Cardiac fibroblast (primary cell): ENCODE measurements around the gene TNNC1.
A peak's percentile ranks its signal among the peaks of the same experiment; 100 is the strongest.

Source experiments
- DNase-seq, 2 donors: peaks; one replicate each; pipeline versions ENCODE4 v3.0.0 to v3.0.0-alpha.2; 2010; ENCODE audit warnings: low read depth in 2 of 2
- H3K4me3 ChIP-seq, 2 donors: replicated peaks in 1 of 2; 1 replicate in 1 of 2; 2 replicates in 1 of 2; pipeline ENCODE4 v1.5.1; 2011; ENCODE audit warnings: low read depth in 2 of 2, low read length in 2 of 2, mild to moderate bottlenecking in 2 of 2, moderate library complexity in 1 of 2
- CTCF ChIP-seq: IDR thresholded peaks from one replicate; pipeline ENCODE4 v1.5.1; 2011; ENCODE audit warnings: low read depth, mild to moderate bottlenecking, low read length, inconsistent platforms

Gene TNNC1

DNA sequence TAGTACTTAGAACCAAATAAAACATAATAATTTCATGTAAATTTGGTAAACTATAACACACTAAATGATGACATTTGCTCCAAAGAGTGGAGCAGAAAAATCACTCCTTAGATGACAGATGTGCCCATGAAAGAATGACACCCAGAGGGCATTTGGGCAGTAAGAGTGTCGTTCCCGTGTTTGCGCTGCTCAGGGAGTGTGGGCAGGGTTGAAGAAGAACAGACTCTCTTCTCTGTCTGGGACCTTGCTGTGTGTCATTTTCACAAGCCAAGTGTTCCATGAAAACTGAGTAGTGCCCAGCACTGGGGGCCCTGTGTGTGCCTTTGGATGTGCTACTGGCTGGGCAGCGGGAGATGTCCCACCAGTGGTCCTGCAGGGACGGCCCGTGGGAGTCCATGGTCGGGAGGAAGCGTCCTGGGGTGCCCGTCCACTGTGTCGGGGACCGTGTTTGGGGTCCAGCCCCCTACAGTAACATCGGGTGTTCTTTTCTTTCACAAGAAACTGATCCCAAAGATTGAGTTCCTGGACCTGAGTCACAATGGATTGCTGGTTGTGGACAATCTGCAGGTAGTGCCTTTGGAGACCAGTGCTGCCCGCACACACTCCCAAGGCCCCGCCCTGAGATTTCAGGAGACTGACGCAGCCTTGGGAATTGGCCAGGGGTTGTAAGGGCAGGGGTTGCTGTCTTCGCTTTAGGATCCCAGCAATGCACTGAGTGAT lies 23.4 kb upstream of the TNNC1 start:
- no peak for TF ChIP-seq CTCF
- H3K4me3 ChIP-seq: no peak overlapping the region
- DNase-seq: no peak

GRCh38 chr3:52473026-52473425 lies 19.2 kb upstream of the TNNC1 start:
- no peak overlapping the region for H3K4me3 ChIP-seq
- DNase-seq: no peak
- no peak for TF ChIP-seq CTCF

DNA sequence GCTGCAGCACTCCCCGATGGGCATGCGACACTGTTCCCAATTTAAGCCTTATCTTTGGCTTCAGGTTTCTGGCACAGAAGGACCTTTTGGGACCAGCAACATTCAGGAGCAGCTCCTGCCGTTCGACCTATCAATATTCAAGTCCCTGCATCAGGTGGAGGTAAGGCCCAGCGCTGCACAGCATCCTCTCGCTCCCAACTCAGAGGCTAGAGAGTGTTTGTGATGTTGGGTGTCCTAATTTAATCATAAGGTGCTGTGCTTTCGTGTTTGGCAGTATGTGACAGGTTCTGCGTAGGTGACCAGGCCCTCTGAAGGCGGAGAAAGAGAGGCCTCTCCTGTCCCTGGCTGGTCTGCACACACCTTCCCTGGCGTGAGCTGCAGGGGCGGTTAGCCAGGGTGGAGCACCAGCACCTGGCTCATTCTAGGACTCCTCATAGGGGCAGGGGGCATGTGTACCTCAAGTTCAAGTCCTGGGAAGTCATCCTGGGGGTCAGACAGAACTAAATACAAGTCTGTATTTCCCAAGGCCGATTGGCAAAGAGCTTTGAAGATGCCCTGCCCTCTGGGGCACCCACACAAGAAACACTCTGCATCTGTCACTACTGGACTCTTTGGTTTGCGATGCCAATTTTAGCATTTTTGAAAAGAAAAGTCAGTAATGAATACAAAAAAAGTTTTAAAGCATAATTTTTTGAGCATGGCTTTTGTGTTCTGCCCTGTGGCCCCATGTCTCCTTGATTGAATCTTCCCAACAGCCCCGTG lies 18.6 kb upstream of the TNNC1 start:
- no peak for TF ChIP-seq CTCF
- H3K4me3 ChIP-seq: no peak overlapping the region
- no peak for DNase-seq

DNA sequence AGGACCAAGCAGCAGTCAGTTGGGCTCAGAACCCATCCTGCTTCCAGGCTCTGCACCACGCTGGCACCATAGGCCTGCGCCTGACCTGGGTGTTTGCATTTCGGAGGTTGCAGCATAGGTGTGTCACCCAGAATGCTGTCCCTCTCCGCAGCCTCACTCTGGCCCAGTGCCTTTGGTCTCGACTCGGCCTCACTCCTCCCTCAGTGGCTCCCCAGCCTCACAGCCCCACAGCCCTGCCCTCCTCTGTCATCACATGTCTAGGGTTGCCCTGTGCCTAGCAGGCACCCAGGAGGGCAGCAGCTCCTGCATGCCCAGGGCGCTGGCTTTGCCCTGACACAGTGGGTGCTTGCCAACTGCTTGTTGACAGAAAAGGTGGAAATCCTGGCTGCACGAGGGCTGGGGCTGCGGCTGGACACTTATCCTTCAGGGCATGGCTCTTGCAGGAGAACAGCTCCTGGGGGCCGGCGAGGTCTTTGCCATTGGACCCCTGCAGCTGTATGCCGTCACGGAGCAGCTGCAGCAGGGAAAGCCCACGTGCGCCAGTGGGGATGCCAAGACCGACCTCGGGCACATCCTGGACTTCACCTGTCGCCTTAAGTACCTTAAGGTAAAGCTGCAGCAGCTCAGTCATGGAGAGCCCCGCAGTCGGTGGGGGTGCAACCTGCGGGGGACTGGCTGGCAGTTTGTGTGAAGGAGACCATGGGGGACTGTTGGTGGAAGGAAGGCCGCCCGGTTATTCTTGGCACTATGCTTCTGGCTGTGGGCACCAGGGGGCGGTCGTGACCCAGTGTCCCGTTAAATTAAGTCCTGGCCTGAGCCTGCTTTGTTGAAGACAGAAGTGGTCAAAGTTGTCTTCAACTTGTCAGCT lies 17.8 kb upstream of the TNNC1 start:
- no peak overlapping the region for H3K4me3 ChIP-seq
- DNase-seq: peak; percentile 69
- TF ChIP-seq CTCF: peak; percentile 76

GRCh38 chr3:52470920-52471319 lies 17.1 kb upstream of the TNNC1 start:
- TF ChIP-seq CTCF: no peak
- DNase-seq: no peak
- no peak overlapping the region for H3K4me3 ChIP-seq

- DNase-seq: no peak
- no peak for TF ChIP-seq CTCF
Observed at GRCh38 chr3:52469001-52469400, 15.2 kb upstream of the TNNC1 start.

More at GRCh38 chr3:52469001-52469400, 15.2 kb upstream of the TNNC1 start:
- no peak overlapping the region for H3K4me3 ChIP-seq
